ENCODE measurements around the gene RGS21. TPM values are rescaled to one million over a fixed set of nuclear protein-coding genes. Genes with fewer than 3 reads are reported as not detected.

The RGS21 gene
- total and polyA plus RNA-seq, 12 donors = not detected

DNA sequence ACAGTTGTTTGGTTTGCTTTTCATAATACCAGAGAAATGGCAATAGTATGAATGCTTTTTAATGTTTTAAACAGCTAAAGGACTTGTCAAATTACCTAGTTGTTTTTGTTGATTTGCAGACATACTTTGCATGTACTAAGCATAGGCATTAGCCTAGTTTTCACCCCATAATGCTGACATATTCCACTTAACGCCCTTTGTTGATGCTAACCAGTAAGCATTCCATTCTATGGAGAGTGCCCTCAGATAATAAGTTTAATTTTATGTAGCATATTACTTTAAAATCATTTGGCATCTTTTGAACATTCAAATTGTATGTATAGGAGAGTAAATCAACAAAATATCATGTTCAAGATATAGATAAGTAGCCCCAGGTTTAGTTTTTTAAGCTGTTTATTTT, 32.5 kb downstream of the RGS21 start:
- H3K36me3 ChIP-seq = no peaks in the 10 kb centered on the region
- no peaks in the 10 kb centered on the region for H3K9me3 ChIP-seq
- no peaks in the 10 kb centered on the region for H3K4me1 ChIP-seq
- ATAC-seq (no peak), DNase-seq (no peak)
- H3K4me3 ChIP-seq = no peak overlapping the region
- no peak for TF ChIP-seq CTCF (IDR thresholded peaks at IDR 0.05)
- 66 to 76% methylated on average over 1 of the region's 1 CpG for WGBS, 2 donors
- H3K27ac ChIP-seq = no peak overlapping the region
- no peaks in the 10 kb centered on the region for H3K27me3 ChIP-seq
- intact Hi-C loops (cut with DNase I) = no loop called here

GRCh38 chr1:192350356-192350755, 33.6 kb downstream of the RGS21 start:
- H3K4me3 ChIP-seq = no peak overlapping the region
- no peaks in the 10 kb centered on the region for H3K9me3 ChIP-seq
- WGBS, 2 donors = 55 to 56% methylated on average over 3 of the region's 3 CpGs
- H3K4me1 ChIP-seq = no peaks in the 10 kb centered on the region
- H3K27ac ChIP-seq = no peak overlapping the region
- no peak for DNase-seq
- intact Hi-C loops (cut with DNase I) = no loop called here
- no peaks in the 10 kb centered on the region for H3K36me3 ChIP-seq
- no peak for TF ChIP-seq CTCF (IDR thresholded peaks at IDR 0.05)
- ATAC-seq = no peak
- H3K27me3 ChIP-seq = no peaks in the 10 kb centered on the region

GRCh38 chr1:192351550-192351949, 34.8 kb downstream of the RGS21 start:
- Histone ChIP-seq H3K4me1 (no peaks in the 10 kb centered on the region), H3K4me3 (no peak overlapping the region), H3K27me3 (no peaks in the 10 kb centered on the region), H3K9me3 (no peaks in the 10 kb centered on the region), H3K36me3 (no peaks in the 10 kb centered on the region), H3K27ac (no peak overlapping the region)
- TF ChIP-seq CTCF (IDR thresholded peaks at IDR 0.05) = no peak
- intact Hi-C loops (cut with DNase I) = no loop called here
- ATAC-seq (no peak), DNase-seq (no peak)

- no peak for DNase-seq
- intact Hi-C loops (cut with DNase I) = no loop called here
- H3K9me3 ChIP-seq = no peaks in the 10 kb centered on the region
- no peaks in the 10 kb centered on the region for H3K4me1 ChIP-seq
- 23 to 44% methylated on average over 4 of the region's 4 CpGs for WGBS, 2 donors
- no peaks in the 10 kb centered on the region for H3K36me3 ChIP-seq
- no peak for ATAC-seq
- no peaks in the 10 kb centered on the region for H3K27me3 ChIP-seq
- H3K4me3 ChIP-seq = no peak overlapping the region
- H3K27ac ChIP-seq = no peak overlapping the region
- no peak for TF ChIP-seq CTCF (IDR thresholded peaks at IDR 0.05)
These were observed 41.1 kb downstream of the RGS21 start for GRCh38 chr1:192357924-192358323.

- Histone ChIP-seq H3K36me3 (no peaks in the 10 kb centered on the region), H3K27ac (no peak overlapping the region), H3K4me1 (no peaks in the 10 kb centered on the region), H3K4me3 (no peak overlapping the region), H3K27me3 (no peaks in the 10 kb centered on the region), H3K9me3 (no peaks in the 10 kb centered on the region)
- WGBS, 2 donors = 83 to 89% methylated on average over 3 of the region's 3 CpGs
- DNase-seq (no peak), ATAC-seq (no peak)
- no peak for TF ChIP-seq CTCF (IDR thresholded peaks at IDR 0.05)
- intact Hi-C loops (cut with DNase I) = no loop called here
These were observed 41.6 kb downstream of the RGS21 start for GRCh38 chr1:192358402-192358801.

All from heart right ventricle (tissue), 16 donors.